GM18517 (cell line): ENCODE measurements around the gene GBP4.

Source experiments
- ATAC-seq: cut with Tn5 transposase; IDR thresholded peaks from one replicate; pipeline ENCODE4 v1.9.1; 2021; ENCODE audit warnings: mild to moderate bottlenecking, moderate library complexity; ENCODE audit not compliant: unreplicated experiment

The GBP4 gene

GRCh38 chr1:89171067-89171438 is 27.7 kb downstream of the GBP4 start:
- no peak for ATAC-seq

GRCh38 chr1:89170170-89171066 is 28.3 kb downstream of the GBP4 start:
- ATAC-seq, result no peak

GRCh38 chr1:89169166-89169565 is 29.6 kb downstream of the GBP4 start:
- no peak for ATAC-seq

- ATAC-seq, result no peak
Observed at GRCh38 chr1:89167590-89168230, 31.0 kb downstream of the GBP4 start.

- ATAC-seq, result no peak
Observed at GRCh38 chr1:89166705-89167104, 32.0 kb downstream of the GBP4 start.

GRCh38 chr1:89165811-89166210 is 32.9 kb downstream of the GBP4 start:
- no peak for ATAC-seq

GRCh38 chr1:89151047-89151446 is 47.7 kb downstream of the GBP4 start:
- no peak for ATAC-seq

GRCh38 chr1:89149976-89150375 is 48.8 kb downstream of the GBP4 start:
- ATAC-seq, result no peak

GRCh38 chr1:89149229-89149628 is 49.5 kb downstream of the GBP4 start:
- no peak for ATAC-seq

GRCh38 chr1:89147678-89148658 is 50.8 kb downstream of the GBP4 start:
- no peak for ATAC-seq

GRCh38 chr1:89146721-89147120 is 52.0 kb downstream of the GBP4 start:
- ATAC-seq, result no peak

- no peak for ATAC-seq
Observed at GRCh38 chr1:89143484-89143883, 55.3 kb downstream of the GBP4 start.

GRCh38 chr1:89142160-89142559 is 56.6 kb downstream of the GBP4 start:
- no peak for ATAC-seq

GRCh38 chr1:89133747-89134146 is 65.0 kb downstream of the GBP4 start:
- ATAC-seq, result no peak
